Hindlimb muscle (tissue), 1 donor: ENCODE results near the gene GSS. TPM values are rescaled to one million over a fixed set of nuclear protein-coding genes. Genes with fewer than 3 reads are reported as not detected.
"Not testable (repeated sequence)": the region's sequence is repeated elsewhere in the genome, so short reads cannot be mapped to it uniquely, and the experiment has no call there.

ENCODE experiments used
- DNase-seq: peaks from one replicate; pipeline ENCODE4 v3.0.0-alpha.2; 2013
- polyA plus RNA-seq: library from polyadenylated mRNA; unstranded; fragments of 120-200 nt; gene quantifications from one replicate; pipeline ENCODE4 v1.2.1, GENCODE V29; 2013; ENCODE audit not compliant: insufficient read length

GSS gene
- polyA plus RNA-seq, 1 donor = 25.5 TPM

- DNase-seq = not testable (repeated sequence)
These were observed 56.9 kb downstream of the GSS start for GRCh38 chr20:34898731-34899130.

GRCh38 chr20:34898129-34898528 is 57.5 kb downstream of the GSS start:
- DNase-seq = not testable (repeated sequence)

GRCh38 chr20:34896086-34896621 is 59.5 kb downstream of the GSS start:
- no peak for DNase-seq

GRCh38 chr20:34895465-34895864 is 60.1 kb downstream of the GSS start:
- no peak for DNase-seq

DNA sequence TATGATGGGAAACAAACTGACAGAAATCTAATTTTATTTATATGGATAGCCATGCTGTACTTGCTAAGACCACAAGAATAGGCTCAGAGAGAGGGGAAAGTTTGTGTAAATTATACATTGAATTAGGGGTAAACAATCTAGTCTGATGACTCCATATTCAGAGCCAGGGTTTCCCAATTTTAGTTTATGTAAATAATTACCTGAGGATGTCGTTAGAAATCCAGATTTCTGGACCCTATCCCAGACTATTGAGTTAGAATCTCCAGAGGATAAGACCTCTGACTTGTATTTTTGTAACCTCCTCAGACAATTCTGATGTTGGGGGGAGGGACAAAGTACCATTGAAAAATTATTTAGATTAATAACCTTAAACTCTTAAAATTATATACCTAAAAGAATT is 60.9 kb downstream of the GSS start:
- DNase-seq = no peak

- DNase-seq = no peak
These were observed 62.9 kb downstream of the GSS start for GRCh38 chr20:34892671-34893070.

DNA sequence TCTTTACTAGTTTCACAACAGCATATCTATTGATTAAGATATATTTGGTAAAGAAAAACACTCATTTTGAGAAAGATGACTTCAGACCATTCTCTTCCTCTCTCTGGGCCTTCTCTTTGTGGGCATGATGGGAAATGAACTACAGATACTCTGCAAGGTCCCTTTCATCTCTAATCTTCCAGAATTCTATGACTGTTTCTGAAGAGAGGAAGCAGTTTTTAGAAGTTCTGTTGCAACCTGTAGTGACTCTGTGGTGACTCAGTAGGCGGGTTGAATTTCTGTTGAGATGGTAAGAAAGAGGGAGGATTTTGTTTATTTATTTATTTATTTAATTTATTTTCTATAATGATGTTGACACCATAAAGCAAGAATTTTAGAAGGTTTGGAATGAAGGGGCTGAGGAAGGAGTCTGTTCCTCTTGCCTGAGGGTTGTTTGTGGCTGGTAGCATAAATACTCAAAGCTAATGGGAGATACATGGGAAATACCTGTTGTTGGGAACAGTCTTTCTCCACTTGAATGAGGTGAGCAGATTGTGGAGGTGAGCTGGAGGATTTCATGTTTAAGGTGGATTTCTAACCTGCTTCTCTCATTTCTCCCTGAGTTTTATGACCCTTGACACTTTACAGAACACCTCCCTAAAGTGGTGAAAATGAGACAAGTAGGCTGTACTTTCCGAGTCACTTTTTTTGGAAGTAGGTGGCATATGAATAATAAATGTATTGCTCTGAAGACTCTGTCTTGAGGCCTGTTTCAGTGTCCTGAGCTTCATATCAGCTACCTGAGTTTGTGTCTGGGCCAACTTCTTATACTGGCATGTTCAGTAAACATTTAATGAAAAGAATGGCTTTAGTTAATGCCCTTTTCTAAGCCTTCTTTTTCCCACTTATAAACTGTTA is 64.2 kb downstream of the GSS start:
- no peak for DNase-seq

GRCh38 chr20:34888468-34888867 is 67.1 kb downstream of the GSS start:
- DNase-seq = no peak

GRCh38 chr20:34887023-34887422 is 68.6 kb downstream of the GSS start:
- no peak for DNase-seq

DNA sequence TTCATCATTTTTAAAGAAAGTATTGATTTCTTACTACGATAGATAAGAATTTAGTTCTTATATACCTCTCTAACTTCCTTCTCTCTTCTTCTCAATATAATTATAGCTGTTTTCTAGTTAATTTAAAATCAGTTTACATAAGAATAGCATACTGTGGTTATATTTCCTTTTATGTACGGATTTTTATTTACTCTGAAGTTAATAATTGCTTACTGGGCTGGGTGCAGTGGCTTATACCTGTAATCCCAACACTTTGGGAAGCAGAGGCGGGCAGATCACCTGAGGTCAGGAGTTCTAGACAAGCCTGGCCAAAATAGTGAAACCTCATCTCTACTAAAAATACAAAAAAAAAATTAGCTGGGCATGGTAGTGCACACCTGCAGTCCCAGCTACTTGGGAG is 69.5 kb downstream of the GSS start:
- DNase-seq = no peak

GRCh38 chr20:34884260-34884659 is 71.3 kb downstream of the GSS start:
- no peak for DNase-seq

GRCh38 chr20:34883809-34884208 is 71.8 kb downstream of the GSS start:
- DNase-seq = no peak

- DNase-seq = no peak
These were observed 72.4 kb downstream of the GSS start for GRCh38 chr20:34883087-34883688.

- no peak for DNase-seq
These were observed 73.9 kb downstream of the GSS start for GRCh38 chr20:34881689-34882088.

- DNase-seq = not testable (repeated sequence)
These were observed 74.6 kb downstream of the GSS start for GRCh38 chr20:34880971-34881370.

- DNase-seq = no peak
These were observed 75.3 kb downstream of the GSS start for GRCh38 chr20:34880215-34880850.

Other genes with a start within 250 kb of the GSS start
- 24.9 TPM for gene NCOA6, start 130.2 kb downstream of the GSS start, polyA plus RNA-seq
- gene GGT7, start 83.0 kb downstream of the GSS start, polyA plus RNA-seq = 21.1 TPM
- gene ACSS2, start 79.2 kb downstream of the GSS start, polyA plus RNA-seq = 49.6 TPM
- 48.9 TPM for gene MYH7B, start 62 bp upstream of the GSS start, polyA plus RNA-seq
- 62.0 TPM for gene TRPC4AP, start 137.0 kb upstream of the GSS start, polyA plus RNA-seq
- 10.3 TPM for gene EDEM2, start 191.5 kb upstream of the GSS start, polyA plus RNA-seq
- 43.5 TPM for gene PROCR, start 216.3 kb upstream of the GSS start, polyA plus RNA-seq